Vagina (tissue), 2 donors: ENCODE measurements around the gene EIF3F.

Experiments used
- CTCF ChIP-seq, 3 experiments: fragments of 450-650 bp in 2 of 3; fragments of 200-600 bp in 1 of 3; sonication (generic) in 1 of 3; IDR thresholded peaks; one replicate each; pipeline ENCODE4 v1.5.1; 2017 to 2019; ENCODE audit warnings: antibody characterized with exemption in 3 of 3, mild to moderate bottlenecking in 2 of 3, moderate library complexity in 2 of 3
- POLR2A ChIP-seq, 2 donors: fragments of 450-650 bp; IDR thresholded peaks; one replicate each; pipeline ENCODE4 v1.6.1; 2017; ENCODE audit warnings: antibody characterized with exemption in 2 of 2, mild to moderate bottlenecking in 2 of 2, moderate library complexity in 2 of 2
- POLR2AphosphoS5 ChIP-seq, 2 donors: sonication (generic); formaldehyde crosslinking; IDR thresholded peaks; one replicate each; pipeline ENCODE4 v1.9.0; 2017; ENCODE audit warnings: antibody characterized with exemption in 2 of 2, mild to moderate bottlenecking in 2 of 2, low read depth in 1 of 2; ENCODE audit not compliant: insufficient read depth in 1 of 2

GRCh38 chr11:8017894-8018483 is 30.9 kb downstream of the EIF3F start:
- TF ChIP-seq CTCF (IDR thresholded peaks at IDR 0.05) (no peak), POLR2AphosphoS5 (IDR thresholded peaks at IDR 0.05; ENCODE audit: insufficient read depth in 1 of 2, low read depth in 1 of 2) (no peak), POLR2A (IDR thresholded peaks at IDR 0.05) (no peak)
